HG03457 (cell line): ENCODE data around the gene KAT6B.
"Not testable (repeated sequence)": the region's sequence is repeated elsewhere in the genome, so short reads cannot be mapped to it uniquely, and the experiment has no call there.

Experiments
- ATAC-seq: cut with Tn5 transposase; IDR thresholded peaks from one replicate; pipeline ENCODE4 v1.9.1; 2021; ENCODE audit warnings: moderate number of reproducible peaks; ENCODE audit not compliant: unreplicated experiment

The KAT6B gene

DNA sequence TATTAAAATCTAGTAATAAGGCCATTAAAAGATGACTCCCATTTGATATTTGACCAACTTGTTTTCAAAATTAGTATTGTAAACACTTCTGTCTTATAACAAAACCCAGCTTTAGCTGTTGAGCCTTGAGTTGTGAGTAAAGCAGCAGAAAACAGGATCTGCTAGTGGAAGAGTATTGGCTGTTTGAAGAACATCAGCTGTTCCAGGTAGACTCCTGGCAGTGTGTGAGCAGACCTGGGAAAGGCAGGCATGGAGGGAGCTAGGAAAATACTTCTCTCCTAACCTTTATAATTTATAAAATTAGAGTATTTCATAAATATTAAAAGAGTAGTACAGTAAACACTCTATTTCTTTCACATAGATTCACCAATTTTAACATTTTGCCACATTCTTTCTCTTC lies 29.0 kb downstream of the KAT6B start:
- no peak for ATAC-seq

DNA sequence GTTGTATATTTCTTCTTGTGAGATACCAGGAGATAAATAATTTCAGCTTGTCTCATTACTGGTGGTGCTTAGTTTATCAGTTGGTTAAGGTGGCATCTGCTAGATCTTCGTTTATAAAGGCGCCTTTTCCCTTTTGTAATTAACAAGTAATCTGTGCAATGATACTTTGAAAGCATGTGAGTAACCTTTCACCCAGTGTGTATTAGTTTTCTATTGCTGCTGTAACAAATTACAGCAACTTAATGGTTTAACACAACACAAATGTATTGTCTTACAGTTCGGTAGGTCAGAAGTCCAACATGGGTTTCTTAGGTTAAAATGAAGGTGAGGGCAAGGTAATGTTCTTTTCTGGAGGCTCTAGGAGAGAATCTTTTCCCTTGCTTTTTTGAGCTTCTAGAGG lies 30.5 kb downstream of the KAT6B start:
- ATAC-seq, result no peak

DNA sequence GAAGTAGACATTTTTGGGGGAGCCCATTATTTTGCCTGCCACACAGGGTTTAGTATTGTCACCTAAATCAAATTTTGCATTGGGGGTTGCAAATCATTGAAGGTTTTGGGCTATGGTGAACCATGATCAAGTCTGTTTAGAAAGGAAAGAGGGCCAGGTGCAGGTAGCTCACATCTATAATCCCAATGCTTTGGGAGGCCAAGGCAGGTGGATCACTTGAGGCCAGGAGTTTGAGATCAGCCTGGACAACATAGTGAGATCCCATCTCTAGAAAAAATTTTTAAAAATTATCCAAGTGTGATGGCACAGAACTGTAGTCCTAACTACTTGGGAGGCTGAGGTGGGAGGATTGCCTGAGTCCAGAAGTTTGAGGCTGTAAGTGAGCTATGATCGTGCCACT lies 31.2 kb downstream of the KAT6B start:
- no peak for ATAC-seq

DNA sequence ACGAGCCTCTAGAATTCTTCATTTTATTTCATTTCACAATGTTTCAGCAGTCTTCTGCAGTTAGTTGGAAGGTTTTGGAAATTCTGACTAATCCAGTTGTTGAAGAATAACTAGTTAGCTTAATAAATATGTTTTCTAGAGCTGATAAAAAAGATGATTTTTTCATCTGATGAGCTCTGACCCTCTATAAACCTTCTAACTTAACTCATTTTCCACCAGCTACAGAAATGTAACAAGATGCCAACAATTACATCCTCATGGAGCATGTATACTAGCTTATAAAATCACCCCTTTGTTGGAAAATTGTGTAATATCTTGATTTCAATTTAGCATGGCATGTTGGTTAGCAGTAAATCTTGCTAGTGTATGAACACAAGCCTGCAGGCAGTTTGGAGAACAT lies 33.1 kb downstream of the KAT6B start:
- no peak for ATAC-seq

DNA sequence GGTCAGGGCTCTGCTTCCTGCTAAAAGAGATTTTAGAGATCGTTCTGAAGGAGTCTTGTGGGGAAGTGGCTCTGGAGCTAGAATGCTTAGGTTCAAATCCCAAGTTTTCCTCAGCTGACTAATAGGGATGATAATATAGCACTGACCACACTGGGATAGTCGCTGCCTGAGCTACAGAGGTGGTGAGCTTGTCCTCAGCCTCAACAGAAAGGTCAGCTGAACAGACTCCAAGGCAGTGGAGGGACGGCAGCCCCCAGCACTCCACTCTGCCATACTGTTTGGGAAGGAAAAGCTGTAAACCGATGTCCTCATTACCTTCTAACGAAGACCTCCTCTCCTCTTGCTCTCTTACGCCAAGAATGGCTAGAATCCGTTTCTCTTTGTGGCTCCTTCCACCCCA lies 36.2 kb downstream of the KAT6B start:
- ATAC-seq, result no peak

DNA sequence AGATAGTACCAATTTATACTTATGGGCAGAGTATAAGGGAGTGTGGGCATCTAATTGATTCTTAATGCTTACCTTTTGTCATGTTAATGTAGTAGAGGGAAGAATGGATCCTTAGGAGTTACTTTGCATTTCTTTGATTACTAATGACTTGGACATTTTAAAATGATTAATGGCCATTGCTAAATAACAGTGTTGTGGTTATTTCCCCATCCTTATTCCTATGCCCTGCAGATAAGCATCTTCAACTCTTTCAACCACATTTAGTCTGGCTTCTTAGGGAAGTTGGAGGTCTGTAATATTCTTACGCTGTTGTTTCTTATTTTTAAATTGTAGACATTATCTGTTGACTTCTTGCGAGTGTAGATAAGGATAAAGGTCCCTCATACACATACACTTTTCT lies 37.2 kb downstream of the KAT6B start:
- ATAC-seq, result no peak

DNA sequence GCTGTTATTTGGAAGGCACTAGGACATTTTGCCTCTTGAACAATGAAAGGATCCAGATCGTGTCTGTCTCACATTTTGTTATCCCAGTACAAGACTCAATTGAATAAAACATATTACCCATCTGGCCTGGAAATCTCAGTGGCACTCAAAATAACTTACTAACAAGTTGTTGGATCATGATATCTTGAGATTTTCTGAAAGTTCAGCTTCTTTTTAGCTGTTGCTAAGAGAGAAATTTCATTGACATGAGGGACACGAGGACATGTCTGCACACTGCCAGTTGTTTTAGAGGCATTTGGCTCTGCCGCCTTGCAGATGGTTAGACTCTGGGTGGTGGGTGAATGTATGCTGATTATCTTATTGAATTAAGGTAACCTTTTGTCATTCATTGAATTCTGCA lies 41.0 kb downstream of the KAT6B start:
- no peak for ATAC-seq

DNA sequence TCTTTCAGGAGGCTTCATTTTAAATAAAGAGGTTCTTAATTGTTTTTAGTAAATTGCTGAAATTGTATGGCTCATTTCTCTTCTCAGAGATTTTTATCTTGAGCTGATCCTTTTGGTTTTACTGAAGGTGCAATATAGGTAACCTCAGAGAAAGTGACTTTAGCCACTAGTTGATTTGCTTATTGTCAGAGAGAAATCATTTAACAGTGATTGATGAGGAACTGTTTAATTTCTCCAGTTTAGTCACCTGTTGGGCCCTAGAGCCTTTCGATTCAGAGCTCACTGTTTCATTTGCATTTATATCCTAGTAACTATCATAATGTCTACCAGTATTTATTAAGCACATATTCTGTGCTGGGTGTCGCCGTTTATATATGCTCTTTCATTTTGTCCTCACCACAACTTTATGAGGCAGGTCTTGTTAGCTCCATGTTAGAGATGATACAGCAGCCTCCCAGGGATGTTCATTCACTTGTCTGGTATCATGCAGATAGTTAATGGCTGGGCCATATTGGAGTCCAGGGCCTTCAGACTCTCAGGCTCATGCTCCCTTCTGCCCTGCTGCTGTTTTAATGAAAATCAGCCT lies 42.1 kb downstream of the KAT6B start:
- ATAC-seq, result no peak

DNA sequence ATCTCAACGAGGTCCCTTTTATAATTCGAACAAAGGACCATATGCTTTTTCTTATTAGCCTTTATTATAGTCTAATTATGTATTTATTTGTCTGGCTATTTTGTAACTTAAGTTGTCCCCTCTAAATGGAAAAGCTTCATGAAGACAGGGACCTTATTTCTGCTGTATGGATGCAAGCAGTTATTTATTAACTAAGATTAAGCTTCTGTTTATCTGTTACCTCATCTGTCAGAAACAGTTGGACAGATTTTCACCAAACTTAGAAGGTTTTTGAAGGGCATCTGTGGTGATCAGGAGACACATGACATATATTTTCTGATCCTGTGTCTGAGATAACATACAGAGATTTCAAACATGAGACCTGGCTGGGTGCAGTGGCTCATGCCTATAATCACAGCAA lies 43.2 kb downstream of the KAT6B start:
- ATAC-seq, result no peak

DNA sequence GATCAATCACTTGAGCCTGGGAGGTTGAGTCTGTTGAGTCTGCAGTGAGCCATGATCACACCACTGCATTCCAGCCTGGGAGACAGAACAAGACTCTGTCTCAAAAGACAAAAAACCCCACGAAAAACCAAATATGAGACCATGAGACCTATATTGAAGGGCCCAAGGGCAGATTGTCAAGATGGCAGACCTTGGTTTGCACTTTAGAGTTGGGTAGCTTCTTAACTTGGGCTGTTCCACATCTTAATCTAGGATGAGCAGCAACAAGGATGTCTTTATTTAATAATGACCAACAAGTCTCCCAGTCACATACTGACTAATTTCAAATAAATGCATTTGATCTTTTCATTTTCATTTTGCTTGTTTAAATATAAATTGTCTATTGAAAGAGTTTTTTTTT lies 43.8 kb downstream of the KAT6B start:
- no peak for ATAC-seq

DNA sequence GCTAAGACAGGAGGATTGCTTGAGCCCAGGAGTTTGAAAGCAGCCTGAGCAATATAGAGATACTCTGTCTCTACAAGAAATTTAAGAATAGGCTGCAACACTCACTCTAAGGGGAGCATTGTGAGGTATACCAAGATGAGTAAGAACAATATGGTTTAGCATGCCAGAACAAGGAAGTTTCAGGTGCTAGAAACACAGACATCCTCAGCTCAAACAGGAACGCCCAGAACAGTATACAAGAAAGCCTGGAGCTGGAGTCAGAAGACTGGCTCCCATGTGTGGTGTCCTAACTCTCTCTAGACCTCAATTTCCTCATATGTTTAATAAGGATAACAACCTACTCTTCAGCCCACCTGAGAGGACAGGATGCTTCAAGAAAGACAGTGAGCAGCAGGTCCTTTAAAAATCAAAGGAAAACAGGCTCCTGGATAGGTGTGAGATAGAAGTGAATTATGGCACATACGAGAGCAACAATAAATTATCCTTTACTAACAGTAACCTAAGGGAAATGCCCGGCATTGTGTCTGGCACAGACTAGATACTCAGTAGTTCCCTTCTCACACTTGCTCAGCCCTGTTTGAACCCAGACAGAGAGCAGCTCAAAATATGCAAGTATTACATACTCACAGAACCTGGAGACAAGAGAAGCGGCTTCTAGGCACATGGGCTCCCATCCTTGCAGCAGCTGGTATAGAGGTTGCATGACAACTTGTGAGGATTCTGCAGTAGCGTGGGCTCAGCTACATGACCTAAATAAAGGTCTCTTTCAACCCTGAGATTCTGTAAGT lies 45.4 kb downstream of the KAT6B start:
- ATAC-seq, result no peak

DNA sequence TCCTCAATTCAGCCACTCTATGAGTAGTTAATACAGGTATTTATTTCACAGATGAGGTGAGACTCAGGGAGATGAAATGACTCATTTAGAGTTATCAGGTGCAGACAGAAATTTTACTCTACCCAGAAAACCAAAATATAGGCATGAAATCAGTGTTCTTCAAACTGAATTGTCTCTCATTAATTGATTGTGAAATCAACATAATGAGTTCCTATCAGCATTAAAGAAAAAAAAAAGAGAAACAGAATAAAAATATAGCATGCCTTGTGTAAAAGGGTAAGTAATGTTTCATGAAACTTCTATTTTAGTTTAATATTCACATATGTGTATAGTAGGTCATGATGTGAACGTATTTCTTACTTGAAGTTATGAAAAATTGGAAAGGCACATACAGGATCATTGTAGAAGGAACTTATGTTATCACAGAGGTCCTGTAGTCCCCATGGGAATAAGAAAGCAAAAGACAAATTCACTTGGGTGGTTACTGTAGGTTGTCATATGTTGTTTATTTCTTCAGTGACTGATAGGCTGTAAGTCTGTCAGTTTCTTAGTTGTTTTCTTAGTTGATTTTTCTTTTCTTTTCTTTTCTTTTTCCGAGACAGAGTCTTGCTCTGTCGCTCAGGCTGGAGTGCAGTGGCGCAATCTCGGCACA lies 47.5 kb downstream of the KAT6B start:
- ATAC-seq, result no peak

DNA sequence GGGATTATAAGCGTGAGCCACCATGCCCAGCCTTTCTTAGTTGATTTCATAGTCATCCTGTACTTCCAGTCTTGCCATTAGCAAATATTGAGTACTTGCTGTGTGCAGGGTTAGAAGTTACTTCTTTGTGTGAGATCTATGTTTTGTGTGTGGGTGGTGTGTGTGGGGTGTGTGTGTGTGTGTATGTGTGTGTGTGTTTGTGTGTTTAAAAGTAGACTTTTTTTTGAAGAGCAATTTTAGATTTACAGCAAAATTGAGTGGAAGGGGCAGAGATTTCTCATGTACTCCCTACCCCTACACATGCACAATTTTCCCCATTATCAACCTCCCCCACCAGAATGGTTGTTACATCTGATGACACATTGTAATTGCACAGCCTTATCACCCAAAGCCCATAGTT lies 48.2 kb downstream of the KAT6B start:
- no peak for ATAC-seq

DNA sequence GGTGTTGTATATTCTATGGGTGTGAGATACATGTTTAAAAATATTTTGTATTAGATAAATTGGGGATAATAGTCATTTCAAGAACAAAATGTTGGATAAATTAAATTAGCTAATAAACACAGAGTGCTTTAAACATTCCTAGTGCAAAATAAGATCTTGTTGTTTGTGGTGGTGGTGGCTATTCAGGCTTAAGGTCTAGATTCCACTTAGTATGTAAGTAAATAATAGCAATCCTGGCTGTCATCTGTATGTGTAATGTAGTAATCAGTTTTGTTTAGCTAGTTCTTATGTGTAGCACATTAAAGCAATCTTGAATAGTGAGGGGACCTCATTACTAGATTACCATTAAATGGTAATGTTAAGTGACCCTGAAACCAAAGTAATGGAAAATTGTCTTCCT lies 48.7 kb downstream of the KAT6B start:
- no peak for ATAC-seq

DNA sequence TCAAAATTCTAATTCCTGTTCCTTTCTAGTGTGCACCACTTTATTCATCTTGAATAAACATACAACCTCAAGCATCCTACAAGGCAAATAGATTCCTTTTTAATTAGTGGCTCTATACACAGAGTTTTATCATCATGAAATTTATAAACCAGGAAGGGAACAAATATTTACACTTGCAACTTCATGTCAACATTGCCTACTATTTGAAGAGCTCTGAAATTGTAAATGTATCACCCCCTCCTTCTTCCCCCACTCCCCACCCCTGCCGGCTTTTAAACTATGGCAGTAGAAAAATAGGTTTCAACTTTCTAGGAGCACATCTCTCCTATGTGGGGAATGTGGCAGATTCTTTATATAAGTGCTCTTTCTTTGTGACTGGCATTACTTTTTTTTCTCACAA lies 49.6 kb downstream of the KAT6B start:
- no peak for ATAC-seq

DNA sequence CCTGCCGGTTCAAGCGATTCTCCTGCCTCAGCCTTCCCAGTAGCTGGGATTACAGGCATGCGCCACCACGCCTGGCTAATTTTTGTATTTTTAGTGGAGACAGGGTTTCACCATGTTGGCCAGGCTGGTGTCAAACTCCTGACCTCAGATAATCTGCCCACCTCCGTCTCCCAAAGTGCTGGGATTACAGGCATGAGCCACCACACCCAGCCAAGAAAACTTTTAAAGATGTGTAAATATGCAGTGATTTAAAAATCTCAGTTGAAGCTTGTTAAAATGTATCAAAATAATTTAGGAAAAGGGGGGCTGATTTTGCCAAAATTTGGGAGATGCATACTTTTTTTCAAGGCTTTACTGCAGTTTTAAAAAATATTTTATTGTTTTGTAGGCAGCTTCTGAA lies 50.7 kb downstream of the KAT6B start:
- not testable (repeated sequence) for ATAC-seq

DNA sequence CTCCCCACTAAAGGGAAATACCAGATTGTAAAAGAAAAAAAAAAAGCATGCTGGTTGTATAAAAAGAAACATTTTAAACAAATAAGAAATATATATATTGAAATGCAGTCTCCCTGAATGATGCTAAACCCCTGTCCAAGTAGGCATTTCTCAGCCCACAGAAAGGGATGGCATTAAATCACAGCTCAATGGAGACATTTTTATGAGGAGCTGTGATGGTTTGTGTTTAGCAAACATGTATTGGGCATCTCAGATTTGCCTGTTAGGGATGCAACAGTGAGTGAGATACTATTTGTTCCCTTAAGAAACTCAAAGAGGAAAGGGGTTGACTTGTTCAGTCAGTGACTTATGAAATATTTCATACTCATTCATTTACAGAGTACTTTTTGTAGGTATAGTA lies 51.5 kb downstream of the KAT6B start:
- ATAC-seq, result no peak

DNA sequence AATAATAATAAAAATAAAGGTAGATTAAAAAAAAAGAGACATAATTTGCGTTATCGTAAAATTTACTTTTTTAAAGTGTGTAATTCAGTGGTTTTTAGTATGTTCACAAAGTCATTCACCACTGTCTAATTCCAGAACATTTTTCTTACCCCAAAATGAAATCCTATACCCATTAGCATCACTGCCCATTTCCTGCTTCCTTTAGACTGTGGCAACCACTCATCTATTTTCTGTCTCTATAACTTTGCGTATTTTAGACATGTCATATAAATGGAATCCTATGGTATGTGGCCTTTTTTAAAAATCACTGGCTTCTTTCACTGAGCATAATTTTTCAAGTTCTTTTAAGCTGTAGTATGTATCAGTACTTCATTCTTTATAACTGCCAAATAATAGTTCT lies 53.6 kb downstream of the KAT6B start:
- no peak for ATAC-seq

DNA sequence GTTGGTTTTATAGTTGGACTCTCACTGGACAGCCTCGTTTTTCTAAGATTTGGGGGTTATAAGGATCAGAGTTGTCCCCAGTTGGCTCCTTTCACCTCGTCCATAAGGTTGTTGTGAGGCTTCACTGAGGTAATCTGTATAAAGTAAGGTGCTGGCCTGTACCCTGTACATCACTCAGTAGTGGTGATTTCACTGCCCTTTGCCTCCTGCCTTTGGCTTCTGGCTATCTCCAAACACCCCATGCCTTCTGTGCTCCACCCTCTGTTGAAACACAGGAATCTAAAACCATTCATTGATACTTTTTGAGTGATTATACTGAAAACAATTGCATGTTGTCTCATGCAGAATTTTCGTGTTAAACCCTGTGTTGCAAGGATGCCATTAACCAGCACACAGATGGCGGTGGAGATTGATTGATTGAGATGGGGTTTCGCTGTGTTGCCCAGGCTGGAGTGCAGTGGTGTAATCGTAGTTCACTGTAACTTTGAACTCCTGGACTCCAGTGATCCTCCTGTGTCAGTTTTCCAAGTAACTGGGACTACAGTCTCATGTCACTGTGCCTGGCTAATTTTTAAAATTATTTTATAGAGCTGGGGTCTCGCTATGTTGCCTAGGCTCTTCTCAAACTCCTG lies 55.0 kb downstream of the KAT6B start:
- ATAC-seq, result no peak

DNA sequence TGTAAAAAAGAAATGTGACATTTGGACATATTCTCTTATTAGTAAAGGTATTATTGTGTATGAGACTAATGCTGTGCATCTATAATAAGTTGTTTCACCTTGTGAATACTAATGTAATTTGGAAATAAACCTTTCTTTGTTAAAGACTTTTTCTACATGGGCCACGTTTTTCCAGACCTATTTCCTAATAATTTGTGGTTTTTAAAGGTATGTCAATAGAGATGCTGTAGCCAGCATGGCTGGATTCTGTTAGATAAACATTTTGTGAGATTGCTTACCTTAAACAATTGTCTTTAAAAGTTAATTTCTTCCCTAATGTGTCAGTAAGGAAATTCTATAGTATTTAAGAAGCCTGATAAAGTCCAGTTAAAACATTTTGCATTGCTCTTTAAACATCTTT lies 56.0 kb downstream of the KAT6B start:
- no peak for ATAC-seq

DNA sequence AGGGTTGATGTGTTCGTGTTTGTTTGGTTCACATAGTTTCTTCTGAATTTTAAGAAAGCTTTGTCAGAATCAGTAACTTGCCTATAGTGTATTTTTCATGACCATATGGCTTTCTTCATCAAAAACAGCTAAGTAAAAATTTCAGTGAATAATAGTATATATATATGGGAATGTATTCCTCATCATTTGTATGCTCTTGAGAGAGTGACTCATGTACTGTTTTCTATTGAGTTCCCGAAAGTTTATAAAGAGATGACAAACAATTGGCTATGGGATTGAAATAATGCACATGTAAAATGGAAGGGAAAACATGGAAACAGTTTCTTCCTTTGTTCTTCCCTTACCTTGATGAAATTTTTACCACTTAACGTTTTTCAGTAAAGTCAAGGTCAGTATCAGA lies 56.4 kb downstream of the KAT6B start:
- ATAC-seq, result no peak

DNA sequence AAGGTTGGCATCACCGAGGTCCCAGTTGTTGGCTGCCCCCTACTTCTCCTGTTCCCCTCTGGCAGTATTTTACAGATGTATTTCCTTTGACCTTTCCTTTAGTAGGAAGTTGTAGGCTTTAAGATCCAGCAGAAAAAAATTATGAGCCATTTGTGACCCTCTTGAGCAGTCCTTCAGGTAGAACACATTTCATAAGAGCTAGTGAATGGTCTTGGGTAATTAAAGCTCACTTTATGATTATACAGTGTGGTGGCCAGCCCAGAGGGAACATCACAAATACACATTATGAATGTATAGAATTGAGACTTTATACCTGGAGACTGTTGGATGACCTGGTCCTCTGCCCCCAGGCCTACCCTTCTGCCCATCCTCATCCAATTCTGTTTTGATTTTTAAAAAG lies 57.0 kb downstream of the KAT6B start:
- ATAC-seq, result no peak
